GM12801 (cell line): Measurements from ENCODE around the gene JADE1.

Source experiments
- TF ChIP-seq, protein P1 (sequence below): IDR thresholded peaks from one replicate; pipeline ENCODE4 v1.5.1; 2011; ENCODE audit warnings: control low read depth; ENCODE audit not compliant: insufficient read length; ENCODE audit errors: extremely low read depth

The JADE1 gene

DNA sequence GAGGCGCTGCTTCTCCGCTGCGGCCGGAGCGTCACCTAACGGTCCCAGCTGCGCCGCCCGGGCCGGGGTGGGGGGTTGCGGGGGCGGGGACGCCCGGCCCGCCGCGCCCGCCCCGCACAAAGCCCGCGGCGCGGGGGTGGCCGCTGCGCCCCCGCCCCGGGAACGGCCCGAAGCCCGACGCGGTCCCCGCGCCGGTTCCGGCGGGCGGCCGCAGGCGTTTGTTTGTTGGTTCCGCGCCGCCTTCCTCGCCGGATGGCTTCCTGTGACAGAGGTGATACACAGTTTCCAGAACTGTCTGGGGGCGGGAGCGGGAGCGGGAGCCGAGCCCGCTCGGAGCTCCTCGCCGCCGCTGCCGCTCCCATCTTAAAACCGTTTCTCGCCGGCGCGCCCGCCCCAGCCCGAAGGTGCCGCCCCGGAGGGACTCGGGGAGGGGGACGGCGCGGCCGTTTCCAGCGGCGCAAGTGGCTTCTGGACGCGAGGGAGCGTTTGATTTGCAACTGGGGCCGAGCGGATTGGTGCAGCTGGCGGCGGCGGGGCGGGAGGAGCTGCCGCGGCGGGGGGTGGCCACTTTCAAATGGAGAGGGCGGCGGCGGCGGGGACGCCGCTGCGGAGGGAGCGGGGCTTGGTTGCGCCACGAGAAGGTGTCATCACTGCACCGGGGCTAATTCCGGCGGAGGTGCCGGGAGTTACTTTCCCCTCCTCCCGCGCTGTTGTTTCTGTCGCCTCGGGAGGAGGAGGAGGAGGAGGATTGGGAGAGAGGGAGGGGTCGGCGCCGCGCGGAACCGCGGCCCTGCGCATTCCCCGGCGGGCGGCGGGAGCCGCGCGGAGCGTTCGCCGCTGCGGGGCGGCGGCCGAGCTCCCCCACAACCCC is 2.3 kb downstream of the JADE1 start:
- TF ChIP-seq, protein P1, sequence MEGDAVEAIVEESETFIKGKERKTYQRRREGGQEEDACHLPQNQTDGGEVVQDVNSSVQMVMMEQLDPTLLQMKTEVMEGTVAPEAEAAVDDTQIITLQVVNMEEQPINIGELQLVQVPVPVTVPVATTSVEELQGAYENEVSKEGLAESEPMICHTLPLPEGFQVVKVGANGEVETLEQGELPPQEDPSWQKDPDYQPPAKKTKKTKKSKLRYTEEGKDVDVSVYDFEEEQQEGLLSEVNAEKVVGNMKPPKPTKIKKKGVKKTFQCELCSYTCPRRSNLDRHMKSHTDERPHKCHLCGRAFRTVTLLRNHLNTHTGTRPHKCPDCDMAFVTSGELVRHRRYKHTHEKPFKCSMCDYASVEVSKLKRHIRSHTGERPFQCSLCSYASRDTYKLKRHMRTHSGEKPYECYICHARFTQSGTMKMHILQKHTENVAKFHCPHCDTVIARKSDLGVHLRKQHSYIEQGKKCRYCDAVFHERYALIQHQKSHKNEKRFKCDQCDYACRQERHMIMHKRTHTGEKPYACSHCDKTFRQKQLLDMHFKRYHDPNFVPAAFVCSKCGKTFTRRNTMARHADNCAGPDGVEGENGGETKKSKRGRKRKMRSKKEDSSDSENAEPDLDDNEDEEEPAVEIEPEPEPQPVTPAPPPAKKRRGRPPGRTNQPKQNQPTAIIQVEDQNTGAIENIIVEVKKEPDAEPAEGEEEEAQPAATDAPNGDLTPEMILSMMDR = no peak

DNA sequence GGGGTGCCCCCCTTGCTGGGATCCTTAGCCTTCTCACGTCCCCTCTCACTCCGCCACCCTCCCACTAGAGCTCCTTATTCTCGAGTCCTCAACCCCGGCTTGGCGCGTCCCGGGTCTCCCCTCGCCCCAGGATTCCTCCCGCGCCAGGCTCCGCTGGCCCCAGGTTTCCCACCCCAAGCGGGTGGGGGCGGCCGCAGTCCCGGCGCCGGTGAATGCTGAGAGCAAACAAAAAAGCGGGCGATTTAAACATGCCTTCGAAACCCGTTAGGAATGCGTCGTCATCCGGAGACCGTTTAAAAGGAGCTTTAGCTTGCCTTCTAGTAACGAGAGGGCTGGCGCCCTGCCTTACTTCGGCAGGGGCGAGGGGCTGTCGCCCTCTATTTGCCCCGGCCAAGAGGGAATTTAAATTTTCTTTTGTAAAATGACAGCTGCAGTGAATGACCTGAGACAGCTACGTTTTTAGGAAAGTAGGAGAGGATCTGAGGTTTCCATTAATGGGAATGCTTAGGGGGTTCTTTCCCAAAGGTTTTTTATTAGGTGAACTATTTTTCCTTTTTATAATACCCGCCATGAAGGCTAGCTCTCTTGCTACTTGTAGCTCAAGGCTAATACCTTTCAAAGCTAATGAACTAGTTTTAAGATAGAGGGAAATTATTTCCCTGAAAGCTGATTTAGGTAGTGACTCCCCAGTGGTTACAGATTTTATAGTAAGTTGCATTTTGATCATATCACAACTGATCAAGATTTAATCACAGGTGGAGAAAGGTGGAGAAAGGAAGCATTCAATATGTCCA is 3.1 kb downstream of the JADE1 start:
- TF ChIP-seq, protein P1 = no peak

DNA sequence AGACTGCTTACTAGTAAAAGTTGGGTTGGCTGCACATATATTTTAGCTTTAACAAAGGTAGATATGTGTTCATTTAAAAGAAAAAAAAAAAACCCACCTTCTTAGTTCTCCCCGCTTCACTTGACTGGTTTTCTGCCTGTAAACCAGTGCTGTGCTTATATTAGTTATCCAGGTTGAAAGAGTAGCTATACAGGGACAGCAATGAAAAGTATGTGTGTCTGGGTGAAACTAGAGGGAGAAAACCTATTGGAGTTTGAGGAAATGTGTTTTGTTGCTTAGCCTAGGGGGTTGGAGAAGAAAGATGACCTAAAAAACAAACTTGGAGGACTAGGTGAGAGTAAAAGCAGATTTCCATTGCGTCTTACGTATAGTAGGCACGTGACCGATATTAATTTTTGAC is 4.5 kb downstream of the JADE1 start:
- TF ChIP-seq, protein P1 = no peak

DNA sequence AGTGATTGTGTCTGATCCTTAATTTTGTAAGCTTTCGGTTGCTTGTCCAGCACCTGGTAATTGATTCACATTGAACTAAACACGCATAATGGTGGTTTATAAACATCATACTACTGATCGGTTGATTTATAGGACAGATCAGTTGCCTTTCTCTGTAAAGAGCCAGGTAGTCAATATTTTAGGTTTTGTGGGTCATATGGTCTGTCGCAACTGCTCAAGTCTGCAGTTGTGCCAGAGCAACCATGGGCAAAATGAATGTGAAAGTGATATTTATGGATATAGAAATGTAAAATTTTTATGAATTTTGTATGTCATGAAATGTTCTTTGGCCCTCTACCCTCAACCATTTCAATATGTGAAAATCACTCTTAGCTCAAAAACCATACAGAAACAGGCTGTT is 8.9 kb downstream of the JADE1 start:
- TF ChIP-seq, protein P1 = no peak

DNA sequence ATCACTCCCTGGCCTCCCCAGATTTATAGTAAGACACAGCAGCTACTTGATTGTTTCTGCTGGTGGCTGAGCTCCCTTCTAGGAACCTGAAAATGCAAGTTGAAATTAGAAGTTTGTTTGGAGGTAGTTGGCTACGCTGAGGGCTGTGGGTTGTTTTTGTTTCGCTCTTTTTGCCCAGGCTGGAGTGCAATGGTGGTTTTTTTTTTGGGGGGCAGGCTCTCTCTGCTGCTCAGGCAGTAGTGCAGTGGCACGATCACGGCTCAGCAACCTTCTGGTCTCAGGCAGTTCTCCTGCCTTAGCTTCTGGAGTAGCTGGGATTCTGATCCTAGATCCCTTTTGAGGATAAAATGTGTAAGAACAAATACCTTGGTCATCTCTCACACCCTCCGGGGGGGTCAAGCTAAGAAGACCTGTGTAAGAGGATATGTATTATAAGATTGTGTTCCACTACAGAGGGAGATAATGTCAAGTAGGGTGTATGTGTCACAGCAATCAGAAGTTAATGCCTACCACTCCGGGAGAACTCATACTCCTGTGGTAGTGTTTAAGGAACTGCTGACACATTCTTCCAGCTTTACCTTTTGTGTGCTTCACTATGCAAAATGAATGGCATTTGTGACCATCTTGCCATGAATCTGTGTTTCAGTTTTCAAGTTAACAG is 9.7 kb downstream of the JADE1 start:
- TF ChIP-seq, protein P1 = no peak

DNA sequence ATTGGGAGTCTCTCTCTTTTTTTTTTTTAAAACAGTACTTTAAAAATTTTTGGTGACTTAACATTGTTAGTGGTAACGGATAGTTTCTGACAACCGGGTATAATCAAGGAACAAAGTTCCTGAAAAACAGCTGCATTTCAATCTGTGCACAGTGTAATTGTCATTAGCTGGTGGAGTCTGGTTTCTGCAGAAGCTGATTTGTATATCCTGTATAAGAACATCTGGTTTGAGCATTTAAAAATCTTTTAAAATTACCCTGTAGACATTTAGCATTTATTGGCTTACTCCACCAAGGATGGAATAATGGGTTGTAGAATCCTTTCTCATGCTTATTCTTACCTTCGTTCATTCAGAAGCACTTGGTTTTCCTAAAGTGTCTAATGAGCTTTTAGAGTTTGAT is 11.2 kb downstream of the JADE1 start:
- TF ChIP-seq, protein P1 = no peak

DNA sequence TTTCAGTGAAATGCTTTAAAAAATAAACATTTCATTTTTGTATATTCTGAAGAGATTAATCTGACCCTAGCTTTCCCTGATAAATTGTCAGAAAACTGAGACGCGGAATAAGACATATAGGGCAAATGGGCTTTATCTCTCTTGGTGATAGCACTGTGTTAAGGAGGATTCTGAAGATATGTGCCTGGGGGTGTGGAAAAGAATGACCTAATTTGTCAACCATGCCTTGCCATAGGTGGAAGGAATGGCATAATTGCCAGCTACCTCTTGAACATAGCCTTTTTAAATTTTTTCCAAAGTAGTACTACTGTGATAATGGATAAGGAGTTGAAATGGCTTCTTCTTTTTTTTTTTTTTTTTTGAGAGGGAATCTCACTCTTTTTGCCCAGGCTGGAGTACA is 11.7 kb downstream of the JADE1 start:
- TF ChIP-seq, protein P1 = no peak
